Stimulated activated CD4-positive, alpha-beta T cell treated with anti-CD3 and anti-CD28 coated beads, Interleukin-1b, Interleukin-23, amount 100 ng/mL, for 1 hour (primary cell): ENCODE data around the gene ATXN7L2.
A peak's percentile ranks its signal among the peaks of the same experiment; 100 is the strongest.

Source experiments
- DNase-seq, 2 donors: peaks; one replicate each; pipeline ENCODE4 v3.0.0-alpha.2; 2020; ENCODE audit warnings: low read depth in 2 of 2

Gene ATXN7L2

GRCh38 chr1:109523706-109524105 is 40.0 kb downstream of the ATXN7L2 start:
- no peak for DNase-seq

- DNase-seq: no peak
Observed at GRCh38 chr1:109527098-109527811, 43.5 kb downstream of the ATXN7L2 start.

DNA sequence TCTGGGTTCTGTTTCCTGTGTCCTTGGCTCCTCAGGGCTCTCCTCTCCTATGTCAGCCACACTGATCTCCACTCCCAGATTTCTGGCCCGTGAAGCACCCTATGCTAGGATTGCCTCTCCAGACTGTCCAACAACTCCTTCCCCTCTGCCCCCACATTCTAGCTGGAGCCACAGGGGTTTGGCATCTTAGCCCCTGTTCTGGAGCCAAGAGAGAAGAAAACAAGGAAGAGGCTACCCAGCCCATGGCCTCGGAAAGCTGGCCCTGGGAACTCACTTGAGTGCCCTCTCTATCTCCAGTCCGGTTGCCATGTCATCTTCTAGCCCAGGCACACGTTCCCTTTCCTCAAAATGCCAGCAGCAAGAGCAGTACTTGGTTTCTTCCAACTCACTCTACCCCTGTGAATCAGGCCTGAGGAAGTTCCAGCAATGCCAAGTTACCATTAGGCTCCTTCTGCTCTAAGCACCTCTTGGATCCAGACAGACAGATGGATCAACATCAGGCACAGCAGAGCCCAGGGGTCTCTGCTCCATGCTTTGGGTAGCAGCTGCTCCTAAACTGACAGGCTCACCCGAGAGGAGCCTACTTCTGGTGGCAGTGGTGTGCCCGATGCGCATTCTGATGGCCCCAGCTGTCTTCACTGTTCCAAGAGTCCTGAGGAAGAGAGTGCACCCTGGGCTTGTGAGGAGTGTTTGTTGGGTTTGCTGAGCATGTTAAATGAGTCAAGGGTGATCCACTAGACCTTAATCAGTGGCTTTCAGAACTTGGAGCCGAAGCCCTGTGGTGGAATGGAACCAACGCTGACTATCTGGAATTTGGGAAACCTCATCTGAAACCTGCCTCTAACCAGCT is 44.4 kb downstream of the ATXN7L2 start:
- DNase-seq: no peak

- no peak for DNase-seq
Observed at GRCh38 chr1:109528712-109529111, 45.0 kb downstream of the ATXN7L2 start.

GRCh38 chr1:109529881-109530456 is 46.3 kb downstream of the ATXN7L2 start:
- DNase-seq: no peak

- DNase-seq: no peak
Observed at GRCh38 chr1:109530457-109531087, 46.9 kb downstream of the ATXN7L2 start.

GRCh38 chr1:109531380-109531779 is 47.7 kb downstream of the ATXN7L2 start:
- DNase-seq: no peak

- no peak for DNase-seq
Observed at GRCh38 chr1:109531826-109532364, 48.2 kb downstream of the ATXN7L2 start.

DNA sequence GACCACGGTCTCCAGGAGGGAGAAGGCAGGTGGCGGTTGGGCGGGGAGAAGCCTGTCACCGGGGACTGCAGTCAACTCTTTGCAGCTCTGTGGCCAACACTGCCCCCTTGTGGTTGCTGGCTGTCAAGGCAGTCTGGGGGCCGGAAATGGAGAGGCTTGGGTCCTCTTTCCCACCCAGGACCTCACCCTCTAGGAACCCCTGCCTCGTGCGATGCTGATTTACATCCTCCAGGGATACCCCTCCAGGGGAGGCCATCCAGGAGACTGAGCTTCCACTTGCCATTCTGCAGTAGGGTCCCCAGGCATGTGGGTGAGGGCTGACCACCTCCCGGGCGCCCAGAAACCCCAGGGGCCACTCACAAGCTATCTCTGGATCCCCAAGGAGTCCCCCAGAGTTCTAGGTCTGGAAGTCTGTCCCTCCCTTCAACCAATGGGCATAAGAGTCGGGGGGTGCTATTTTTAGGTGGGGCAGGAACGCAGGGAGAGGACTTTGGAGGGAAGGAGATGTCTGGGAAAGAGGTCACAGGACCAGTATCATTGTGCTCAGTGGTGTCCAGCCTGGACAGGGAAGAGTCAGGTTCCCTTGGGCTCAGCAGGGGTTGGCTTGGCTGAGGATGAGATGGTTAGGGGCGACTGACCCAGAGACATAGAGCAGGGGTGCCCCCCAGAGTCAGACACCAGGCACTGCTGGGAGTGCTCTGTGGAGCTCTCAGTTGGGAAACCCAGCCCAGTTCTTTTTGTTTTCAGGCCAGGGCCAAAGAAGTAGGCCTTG is 48.8 kb downstream of the ATXN7L2 start:
- DNase-seq: peak; percentile 79 to 88

GRCh38 chr1:109534307-109534858 is 50.7 kb downstream of the ATXN7L2 start:
- DNase-seq: no peak

DNA sequence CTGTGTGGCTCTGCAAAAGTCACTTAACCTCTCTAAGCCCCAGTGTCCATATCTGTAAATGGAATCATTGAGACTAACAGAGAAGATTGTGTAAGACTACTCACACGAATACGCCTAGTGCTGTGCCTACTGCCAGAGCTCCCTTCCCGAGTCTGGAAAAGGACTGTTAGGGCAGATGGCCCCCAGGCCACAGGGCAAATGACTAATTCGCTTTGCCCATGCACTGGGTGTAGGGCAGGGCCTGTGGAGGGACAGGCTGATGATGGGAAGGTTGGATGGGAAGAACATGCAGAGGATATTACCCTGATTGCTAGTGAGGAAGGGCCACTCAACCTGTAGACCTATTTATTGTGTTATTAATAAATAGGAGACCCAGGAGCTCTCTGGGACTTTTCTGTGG is 51.8 kb downstream of the ATXN7L2 start:
- DNase-seq: no peak

GRCh38 chr1:109535971-109536491 is 52.3 kb downstream of the ATXN7L2 start:
- no peak for DNase-seq

GRCh38 chr1:109537450-109538178 is 53.9 kb downstream of the ATXN7L2 start:
- DNase-seq: no peak

- DNase-seq: no peak
Observed at GRCh38 chr1:109538827-109539555, 55.3 kb downstream of the ATXN7L2 start.

DNA sequence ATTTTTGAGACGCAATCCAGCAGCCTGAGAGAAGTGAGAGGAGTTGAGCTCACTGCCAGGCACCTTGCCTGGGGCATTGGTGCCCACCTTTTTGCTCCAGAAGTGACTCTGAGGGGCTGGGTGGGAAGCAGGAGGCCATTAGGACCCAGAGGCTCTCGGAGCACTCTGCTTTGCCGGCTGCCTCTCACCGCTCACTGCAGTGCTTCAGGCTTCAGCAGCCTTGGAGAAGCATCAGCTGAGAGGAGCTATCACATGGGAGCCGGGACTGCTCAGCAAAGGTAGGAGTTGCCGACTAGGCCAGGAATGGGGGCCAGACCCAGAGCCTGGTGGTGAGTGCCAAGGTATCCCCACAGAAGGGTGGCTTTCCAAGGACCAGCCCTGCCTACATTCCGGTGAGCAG is 56.0 kb downstream of the ATXN7L2 start, which contains the start of gene GPR61:
Gene GPR61 (plus strand): TSS at position 197 of the 400 bp plus-strand sequence. CDS start 3,151 bp downstream, outside the sequence.
- DNase-seq: no peak

- DNase-seq: no peak
Observed at GRCh38 chr1:109541102-109541501, 57.4 kb downstream of the ATXN7L2 start.
